CD4-positive, alpha-beta memory T cell (primary cell): Measurements from ENCODE around the gene NFIX. TPM values are rescaled to one million over a fixed set of nuclear protein-coding genes. Genes with fewer than 3 reads are reported as not detected.
A peak's percentile ranks its signal among the peaks of the same experiment; 100 is the strongest.

ENCODE experiments used
- CTCF ChIA-PET: fragments of 350-600 bp; sonication (Branson Sonifier 250); formaldehyde crosslinking; loops from one replicate; lab custom pipeline; 2021; ENCODE audit warnings: inconsistent platforms; ENCODE audit not compliant: partially characterized antibody; lab: Charles Lee
- POLR2A ChIA-PET: fragments of 350-600 bp; sonication (Branson Sonifier 250); formaldehyde crosslinking; loops from one replicate; lab custom pipeline; 2021; ENCODE audit not compliant: partially characterized antibody; lab: Charles Lee
- DNase-seq, 5 donors: peaks; one replicate each; pipeline versions ENCODE4 v3.0.0 to v3.0.0-alpha.2; 2020 to 2022; ENCODE audit warnings: mixed read lengths in 1 of 5
- H3K27ac ChIP-seq: one replicate; pipeline ENCODE4 v1.7.0; 2013; ENCODE audit warnings: low read depth, low read length
- H3K27me3 ChIP-seq: 2 replicates; pipeline ENCODE4 v1.7.0; 2013; ENCODE audit warnings: mild to moderate bottlenecking, low read length, moderate library complexity; ENCODE audit not compliant: insufficient read depth
- H3K36me3 ChIP-seq: 2 replicates; pipeline ENCODE4 v1.7.0; 2013; ENCODE audit warnings: mild to moderate bottlenecking, low read length, moderate library complexity; ENCODE audit not compliant: insufficient read depth
- H3K4me1 ChIP-seq: 2 replicates; pipeline ENCODE4 v1.7.0; 2013; ENCODE audit warnings: mild to moderate bottlenecking, low read length, moderate library complexity; ENCODE audit not compliant: insufficient read depth
- H3K4me3 ChIP-seq, 2 donors: one replicate each; pipeline ENCODE4 v1.7.0; 2013; ENCODE audit warnings: low read length in 2 of 2, mild to moderate bottlenecking in 1 of 2
- H3K9me3 ChIP-seq, 2 donors: one replicate each; pipeline ENCODE4 v1.7.0; 2013; ENCODE audit warnings: low read length in 2 of 2, control low read depth in 1 of 2; ENCODE audit not compliant: control insufficient read depth in 1 of 2
- H3K27ac Mint-ChIP-seq, 7 donors: one replicate each; pipeline ENCODE4 v1.8.0; 2020 to 2021; ENCODE audit warnings: mixed read lengths in 7 of 7, mild to moderate bottlenecking in 6 of 7, inconsistent platforms in 3 of 7, moderate library complexity in 3 of 7
- H3K27me3 Mint-ChIP-seq, 2 donors: one replicate each; pipeline ENCODE4 v1.8.0; 2020 to 2021; ENCODE audit warnings: mixed read lengths in 2 of 2
- H3K36me3 Mint-ChIP-seq, 2 donors: one replicate each; pipeline ENCODE4 v1.8.0; 2020 to 2021; ENCODE audit warnings: mixed read lengths in 2 of 2, inconsistent platforms in 1 of 2, mild to moderate bottlenecking in 1 of 2
- H3K4me1 Mint-ChIP-seq, 4 donors: one replicate each; pipeline ENCODE4 v1.8.0; 2020 to 2021; ENCODE audit warnings: mixed read lengths in 4 of 4, mild to moderate bottlenecking in 1 of 4
- H3K4me3 Mint-ChIP-seq, 8 donors: one replicate each; pipeline ENCODE4 v1.8.0; 2020 to 2021; ENCODE audit warnings: mixed read lengths in 8 of 8, mild to moderate bottlenecking in 7 of 8, moderate library complexity in 6 of 8, inconsistent platforms in 3 of 8
- H3K9me3 Mint-ChIP-seq, 8 donors: one replicate each; pipeline ENCODE4 v1.8.0; 2020 to 2021; ENCODE audit warnings: mixed read lengths in 8 of 8, mild to moderate bottlenecking in 5 of 8, inconsistent platforms in 3 of 8, moderate library complexity in 1 of 8
- intact Hi-C: fragments of 100-400 bp; cut with micrococcal nuclease; formaldehyde crosslinking; loops from one replicate; pipeline ENCODE4 v1.15.1; 2023
- polyA plus RNA-seq, 2 donors: library from polyadenylated mRNA; unstranded; fragments of 300-500 nt; fragmentation: Illumina TruSeq; gene quantifications; one replicate each; pipeline ENCODE4 v1.2.3, GENCODE V29; 2021
- total RNA-seq, 2 experiments: library from RNA; stranded (reverse); gene quantifications; one replicate each; pipeline ENCODE4 v1.2.3, GENCODE V29; 2021

The NFIX gene
- total and polyA plus RNA-seq, 4 experiments from 2014 or later, result 0.09 to 5.4 (median 4.0) TPM; not detected in 1

GRCh38 chr19:13037731-13038130 lies 42.5 kb downstream of the NFIX start:
- H3K36me3 ChIP-seq, result no peaks in the 10 kb centered on the region
- Mint-ChIP-seq H3K27ac (no peak overlapping the region), H3K4me1 (peaks cover 0 to 1% (median under 1%) of the 10 kb centered on the region in 4 donors), H3K36me3 (no peaks in the 10 kb centered on the region), H3K27me3 (peaks cover 0 to 9% of the 10 kb centered on the region in 2 donors), H3K9me3 (no peaks in the 10 kb centered on the region), H3K4me3 (no peak overlapping the region)
- no peak overlapping the region for H3K27ac ChIP-seq
- ChIA-PET POLR2A (no interaction called here), CTCF (interaction anchor here (0.8 kb wide), 1 partner anchor 10 kb away, joined by 5 read pairs; no protein-coding TSS in a partner anchor)
- H3K4me3 ChIP-seq, result no peak overlapping the region
- no peaks in the 10 kb centered on the region for H3K9me3 ChIP-seq
- intact Hi-C loops, result no loop called here
- no peaks in the 10 kb centered on the region for H3K27me3 ChIP-seq
- H3K4me1 ChIP-seq, result no peaks in the 10 kb centered on the region
- no peak for DNase-seq

DNA sequence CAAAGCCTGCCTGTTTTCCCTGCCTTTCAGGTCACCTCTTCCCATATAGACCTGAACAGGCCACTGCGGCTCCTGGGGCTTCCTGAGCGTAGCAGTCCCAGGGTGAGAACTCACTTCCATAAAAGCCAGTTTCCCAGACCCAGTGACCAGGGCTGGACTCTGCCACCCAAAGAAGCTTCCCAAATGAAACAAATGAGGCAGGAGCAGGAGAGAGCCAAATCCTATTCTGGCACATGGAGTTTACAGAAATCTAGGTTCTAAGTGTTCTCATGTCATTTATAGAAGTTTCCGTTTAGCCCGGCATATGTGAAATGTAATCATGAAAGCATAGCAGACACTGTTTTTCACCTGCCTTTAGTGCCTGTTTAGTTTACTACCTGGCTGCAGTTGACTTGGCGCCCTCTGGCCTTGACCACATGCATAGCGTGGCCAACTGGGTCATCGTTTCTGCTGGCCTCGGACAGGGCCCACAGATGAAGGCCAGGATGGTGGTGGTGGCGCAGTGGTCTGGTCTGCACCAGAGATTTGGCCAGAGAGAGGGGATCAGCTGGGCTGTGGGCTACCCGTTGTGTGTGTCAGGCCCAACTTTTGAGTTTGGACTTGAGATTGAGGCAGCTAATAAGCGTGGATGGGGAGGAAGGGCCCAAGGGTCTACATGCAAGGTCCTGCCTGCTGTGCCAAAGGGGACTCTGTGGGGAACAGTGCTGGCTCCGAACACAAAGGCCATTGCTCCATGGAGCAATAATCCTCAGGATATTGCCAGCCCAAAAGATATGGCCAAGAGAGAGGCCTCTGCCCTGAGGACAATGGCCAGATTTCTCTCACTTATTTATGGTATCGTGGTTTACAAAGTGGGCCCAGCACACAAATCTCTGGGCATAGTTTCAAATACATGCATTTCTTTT lies 43.3 kb downstream of the NFIX start:
- H3K9me3 ChIP-seq, result no peaks in the 10 kb centered on the region
- DNase-seq, result no peak
- no peak overlapping the region for H3K4me3 ChIP-seq
- intact Hi-C loops, result no loop called here
- no peaks in the 10 kb centered on the region for H3K9me3 Mint-ChIP-seq
- CTCF ChIA-PET, result interaction anchor here (0.8 kb wide), 1 partner anchor 10 kb away, joined by 5 read pairs; no protein-coding TSS in a partner anchor
- H3K36me3 Mint-ChIP-seq, result no peaks in the 10 kb centered on the region
- no peak overlapping the region for H3K4me3 Mint-ChIP-seq
- no peaks in the 10 kb centered on the region for H3K36me3 ChIP-seq
- no peak overlapping the region for H3K27ac ChIP-seq
- H3K27me3 ChIP-seq, result no peaks in the 10 kb centered on the region
- peaks cover 0 to 8% of the 10 kb centered on the region in 2 donors for H3K27me3 Mint-ChIP-seq
- H3K27ac Mint-ChIP-seq, result no peak overlapping the region
- H3K4me1 ChIP-seq, result no peaks in the 10 kb centered on the region
- H3K4me1 Mint-ChIP-seq, result peaks cover 0 to 4% (median under 1%) of the 10 kb centered on the region in 4 donors
- POLR2A ChIA-PET, result no interaction called here

- CTCF ChIA-PET, result no interaction called here
- DNase-seq, result no peak
- no peak overlapping the region for H3K27ac ChIP-seq
- H3K9me3 Mint-ChIP-seq, result no peaks in the 10 kb centered on the region
- no peak overlapping the region for H3K27ac Mint-ChIP-seq
- POLR2A ChIA-PET, result no interaction called here
- H3K9me3 ChIP-seq, result no peaks in the 10 kb centered on the region
- no peaks in the 10 kb centered on the region for H3K27me3 ChIP-seq
- no peak overlapping the region for H3K4me3 ChIP-seq
- no peaks in the 10 kb centered on the region for H3K36me3 ChIP-seq
- peaks cover 2 to 4% (median 3%) of the 10 kb centered on the region in 4 donors for H3K4me1 Mint-ChIP-seq
- peaks cover 2 to 5% of the 10 kb centered on the region in 2 donors for H3K27me3 Mint-ChIP-seq
- no peak overlapping the region for H3K4me3 Mint-ChIP-seq
- no peaks in the 10 kb centered on the region for H3K36me3 Mint-ChIP-seq
- H3K4me1 ChIP-seq, result no peaks in the 10 kb centered on the region
- intact Hi-C loops, result no loop called here
Observed at GRCh38 chr19:13039211-13039789, 44.0 kb downstream of the NFIX start.

DNA sequence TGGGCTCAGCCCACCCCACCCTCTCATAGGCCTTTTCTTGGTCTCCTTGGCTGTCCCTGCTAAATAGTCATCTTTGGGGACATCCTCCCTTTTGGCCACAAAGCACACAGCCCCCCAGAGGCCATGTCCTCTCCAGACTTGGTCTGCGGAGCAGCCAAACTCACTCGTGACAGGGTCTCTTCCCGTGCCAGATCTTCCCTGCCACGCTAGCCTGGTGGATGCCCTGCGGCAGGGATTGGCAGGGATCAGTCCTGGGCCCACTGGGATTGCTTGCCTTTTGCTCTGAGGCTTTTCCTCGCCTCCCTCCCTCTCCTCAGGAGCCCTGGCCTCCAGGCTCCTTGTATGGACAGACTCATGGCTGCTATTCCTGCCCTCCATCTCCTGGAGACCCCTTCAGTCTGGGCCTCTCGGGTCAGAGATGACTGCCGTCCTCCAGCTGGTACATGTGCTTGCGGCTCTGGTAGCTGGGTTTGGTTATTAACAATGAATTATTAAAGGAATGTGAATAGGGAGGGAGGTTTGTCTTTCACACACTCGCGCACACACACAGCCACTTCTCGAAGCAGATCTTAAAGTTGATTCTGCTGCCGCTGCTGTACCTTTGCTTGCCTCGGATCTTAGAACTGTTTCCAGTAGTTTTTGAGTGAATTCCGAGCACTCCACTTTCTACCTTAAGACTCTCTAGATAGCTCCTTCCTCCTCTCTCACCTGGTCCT lies 45.1 kb downstream of the NFIX start:
- peaks cover 2 to 4% of the 10 kb centered on the region in 2 donors for H3K27me3 Mint-ChIP-seq
- no peaks in the 10 kb centered on the region for H3K36me3 ChIP-seq
- ChIA-PET POLR2A (no interaction called here), CTCF (interaction anchor here (1.1 to 1.5 kb wide), 2 partner anchors 21 to 91 kb away, joined by 3 to 5 read pairs; no protein-coding TSS in a partner anchor)
- intact Hi-C loops, result no loop called here
- H3K27ac ChIP-seq, result no peak overlapping the region
- H3K4me1 Mint-ChIP-seq, result peaks cover 2 to 10% (median 4%) of the 10 kb centered on the region in 4 donors
- H3K27me3 ChIP-seq, result no peaks in the 10 kb centered on the region
- no peak for DNase-seq
- no peak overlapping the region for H3K4me3 ChIP-seq
- no peaks in the 10 kb centered on the region for H3K9me3 Mint-ChIP-seq
- H3K4me3 Mint-ChIP-seq, result no peak overlapping the region
- no peaks in the 10 kb centered on the region for H3K36me3 Mint-ChIP-seq
- no peaks in the 10 kb centered on the region for H3K9me3 ChIP-seq
- peak overlapping the region in 1 of 7 donors; percentile 56 for H3K27ac Mint-ChIP-seq
- no peaks in the 10 kb centered on the region for H3K4me1 ChIP-seq

DNA sequence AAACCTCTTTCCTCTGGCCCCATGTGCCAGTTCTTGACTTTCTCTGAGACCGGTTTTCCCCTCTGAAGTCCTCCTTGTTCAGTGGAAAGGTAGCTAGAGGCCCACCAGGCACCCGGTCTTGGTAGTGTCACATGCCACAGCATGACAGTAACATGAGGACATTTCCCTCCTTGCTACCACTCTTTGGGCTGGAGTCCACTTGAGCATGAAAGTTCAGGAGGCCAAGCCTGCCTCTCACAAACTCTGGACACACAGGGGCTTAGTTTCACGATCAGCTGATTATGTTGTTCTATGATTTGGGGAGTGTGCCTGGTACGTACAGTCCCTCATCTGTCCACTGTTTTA lies 45.6 kb downstream of the NFIX start:
- H3K36me3 ChIP-seq, result no peaks in the 10 kb centered on the region
- no peaks in the 10 kb centered on the region for H3K9me3 Mint-ChIP-seq
- no peak overlapping the region for H3K27ac ChIP-seq
- no peaks in the 10 kb centered on the region for H3K9me3 ChIP-seq
- H3K27me3 Mint-ChIP-seq, result peaks cover 2 to 4% of the 10 kb centered on the region in 2 donors
- H3K27me3 ChIP-seq, result no peaks in the 10 kb centered on the region
- H3K4me1 ChIP-seq, result no peaks in the 10 kb centered on the region
- H3K4me3 Mint-ChIP-seq, result no peak overlapping the region
- no peak overlapping the region for H3K27ac Mint-ChIP-seq
- POLR2A ChIA-PET, result no interaction called here
- intact Hi-C loops, result no loop called here
- H3K36me3 Mint-ChIP-seq, result no peaks in the 10 kb centered on the region
- DNase-seq, result no peak
- H3K4me1 Mint-ChIP-seq, result peaks cover 2 to 10% (median 4%) of the 10 kb centered on the region in 4 donors
- CTCF ChIA-PET, result interaction anchor here (1.1 to 1.5 kb wide), 2 partner anchors 21 to 91 kb away, joined by 3 to 5 read pairs; no protein-coding TSS in a partner anchor
- no peak overlapping the region for H3K4me3 ChIP-seq

DNA sequence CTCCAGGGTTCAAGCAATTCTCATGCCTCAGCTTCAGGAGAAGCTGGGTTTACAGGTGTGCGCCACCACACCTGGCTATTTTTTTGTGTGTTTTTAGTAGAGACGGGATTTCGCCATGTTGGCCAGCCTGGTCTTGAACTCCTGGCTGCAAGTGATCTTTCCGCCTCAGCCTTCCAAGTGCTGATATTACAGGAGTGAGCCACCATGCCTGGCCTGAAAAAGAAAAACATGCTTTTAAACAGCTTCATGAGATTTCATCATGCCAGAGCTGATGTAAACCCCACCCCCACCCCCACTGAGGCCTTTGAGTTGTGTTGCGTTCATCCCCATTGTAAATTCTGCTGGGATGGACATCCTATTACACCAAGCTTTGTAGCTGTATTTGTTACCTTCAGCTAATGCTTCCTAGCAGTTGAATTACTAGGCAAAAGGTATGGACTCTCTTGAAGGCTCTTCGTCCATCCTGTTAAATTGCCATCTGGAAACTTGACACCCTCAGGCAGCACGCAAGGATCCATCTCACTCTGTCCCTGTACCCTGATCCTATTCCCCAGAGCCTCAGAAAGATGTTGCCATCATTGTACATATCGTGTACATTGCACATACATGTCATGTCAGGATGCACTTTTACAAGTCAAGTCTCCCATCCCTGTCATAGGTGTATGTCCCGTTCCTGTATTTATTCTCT lies 47.3 kb downstream of the NFIX start:
- no peaks in the 10 kb centered on the region for H3K4me1 ChIP-seq
- no peak for DNase-seq
- no peak overlapping the region for H3K4me3 ChIP-seq
- Mint-ChIP-seq H3K9me3 (no peaks in the 10 kb centered on the region), H3K4me3 (no peak overlapping the region), H3K27ac (no peak overlapping the region), H3K36me3 (no peaks in the 10 kb centered on the region), H3K4me1 (peaks cover 2 to 10% (median 4%) of the 10 kb centered on the region in 4 donors), H3K27me3 (peaks cover 2 to 4% of the 10 kb centered on the region in 2 donors)
- H3K9me3 ChIP-seq, result no peaks in the 10 kb centered on the region
- no peaks in the 10 kb centered on the region for H3K27me3 ChIP-seq
- no peaks in the 10 kb centered on the region for H3K36me3 ChIP-seq
- no peak overlapping the region for H3K27ac ChIP-seq
- intact Hi-C loops, result no loop called here
- POLR2A ChIA-PET, result no interaction called here
- CTCF ChIA-PET, result interaction anchor here (0.6 to 5.9 kb wide), 4 partner anchors 19 to 192 kb away, joined by 3 to 30 read pairs (median 4); no protein-coding TSS in a partner anchor
